HCT116 (cell line): ENCODE measurements around the gene LRRC71. TPM values are rescaled to one million over a fixed set of nuclear protein-coding genes. Genes with fewer than 3 reads are reported as not detected.
"Not testable (repeated sequence)": the region's sequence is repeated elsewhere in the genome, so short reads cannot be mapped to it uniquely, and the experiment has no call there.

Experiments used
- ATAC-seq: fragments of 200-7000 bp; cut with Tn5 transposase; 2 replicates; pipeline ENCODE4 v1.9.1; 2020; ENCODE audit warnings: mild to moderate bottlenecking, moderate library complexity
- BruUV-seq: library from RNA; stranded (reverse); fragments of 400-500 nt; replicated peaks from 2 replicates; lab custom pipeline; 2021; lab: Mats Ljungman, UMichigan
- CTCF ChIA-PET: fragments of 300-600 bp; sonication (Branson Sonifier 250); formaldehyde crosslinking; loops from one replicate; lab custom pipeline; 2021; ENCODE audit warnings: antibody characterized with exemption; lab: Charles Lee
- POLR2A ChIA-PET: fragments of 300-600, 350-600 bp; sonication (Branson Sonifier 250); formaldehyde crosslinking; loops from one replicate; lab custom pipeline; 2021; ENCODE audit warnings: antibody characterized with exemption; lab: Charles Lee
- RAD21 ChIA-PET, 2 experiments: fragments of 300-600 bp; sonication (Branson Sonifier 250); formaldehyde crosslinking; loops; one replicate each; lab custom pipeline; 2023; ENCODE audit warnings: low total read pairs in 2 of 2; ENCODE audit not compliant: uncharacterized antibody in 2 of 2, unreplicated experiment in 2 of 2, low non-redundant PET in 1 of 2; lab: Charles Lee
- DNase-seq: peaks from one replicate; pipeline ENCODE4 v3.0.0-alpha.2; 2010; ENCODE audit warnings: low read depth, low spot score
- H2AFZ ChIP-seq: fragments of 200-600 bp; shearing (Covaris generic), sonication (generic); 2 replicates; pipeline ENCODE4 v1.6.1; 2017; ENCODE audit warnings: low read depth, mixed run types, mixed read lengths, antibody characterized with exemption, low read length; ENCODE audit not compliant: poor library complexity, severe bottlenecking
- H3K27ac ChIP-seq: 2 replicates; pipeline ENCODE4 v1.5.1; 2012; ENCODE audit warnings: low read depth, low read length
- H3K27me3 ChIP-seq: fragments of 200-600 bp; sonication (generic); 2 replicates; pipeline ENCODE4 v1.6.1; 2016; ENCODE audit warnings: mixed run types, low read length, mixed read lengths; ENCODE audit not compliant: insufficient read depth
- H3K36me3 ChIP-seq, 2 experiments: fragments of 200-500 bp in 1 of 2; fragments of 200-600 bp in 1 of 2; sonication (Bioruptor generic) in 1 of 2; sonication (generic) in 1 of 2; 2 replicates each; pipeline versions ENCODE4 v1.5.1 to v1.6.1; 2014 to 2016; ENCODE audit warnings: low read length in 2 of 2, inconsistent platforms in 1 of 2, mixed read lengths in 1 of 2, mixed run types in 1 of 2; ENCODE audit not compliant: insufficient read depth in 2 of 2, control insufficient read depth in 1 of 2
- H3K4me1 ChIP-seq, 2 experiments: fragments of 200-600 bp in 1 of 2; sonication (generic) in 1 of 2; 2 replicates each; pipeline versions ENCODE4 v1.5.1 to v1.6.1; 2012 to 2017; ENCODE audit warnings: low read length in 2 of 2, inconsistent platforms in 1 of 2, mild to moderate bottlenecking in 1 of 2, mixed read lengths in 1 of 2, mixed run types in 1 of 2, moderate library complexity in 1 of 2; ENCODE audit not compliant: insufficient read depth in 2 of 2, control insufficient read depth in 1 of 2
- H3K4me2 ChIP-seq: fragments of 200-600 bp; sonication (generic); 2 replicates; pipeline ENCODE4 v1.6.1; 2017; ENCODE audit warnings: mixed run types, low read length, mixed read lengths
- H3K4me3 ChIP-seq, 2 experiments: fragments of 200-600 bp in 1 of 2; sonication (generic) in 1 of 2; replicated peaks in 1 of 2; 2 replicates each; pipeline ENCODE4 v1.5.1; 2011 to 2016; ENCODE audit warnings: low read length in 2 of 2, control low read depth in 1 of 2, low read depth in 1 of 2, mild to moderate bottlenecking in 1 of 2, mixed read lengths in 1 of 2, mixed run types in 1 of 2
- H3K79me2 ChIP-seq: fragments of 200-600 bp; sonication (generic); 2 replicates; pipeline ENCODE4 v1.6.1; 2017; ENCODE audit warnings: mild to moderate bottlenecking, mixed run types, low read length, moderate library complexity, mixed read lengths; ENCODE audit not compliant: insufficient read depth
- H3K9ac ChIP-seq: fragments of 200-600 bp; sonication (generic); 2 replicates; pipeline ENCODE4 v1.6.1; 2016; ENCODE audit warnings: low read length, mixed read lengths
- H3K9me2 ChIP-seq: fragments of 200-600 bp; sonication (generic), shearing (Covaris generic); 2 replicates; pipeline ENCODE4 v1.6.1; 2017; ENCODE audit warnings: mixed run types, mild to moderate bottlenecking, moderate library complexity; ENCODE audit not compliant: insufficient read depth
- H3K9me3 ChIP-seq, 2 experiments: fragments of 200-500 bp in 1 of 2; fragments of 200-600 bp in 1 of 2; sonication (Bioruptor generic) in 1 of 2; sonication (generic) in 1 of 2; 2 replicates each; pipeline ENCODE4 v1.6.1; 2014 to 2017; ENCODE audit warnings: low read length in 2 of 2, mixed read lengths in 2 of 2, inconsistent platforms in 1 of 2, low read depth in 1 of 2, mild to moderate bottlenecking in 1 of 2, mixed run types in 1 of 2, moderate library complexity in 1 of 2; ENCODE audit not compliant: control insufficient read depth in 1 of 2, insufficient read depth in 1 of 2
- H4K20me1 ChIP-seq: fragments of 200-600 bp; sonication (generic), shearing (Covaris generic); 2 replicates; pipeline ENCODE4 v1.6.1; 2017; ENCODE audit warnings: mixed run types, mild to moderate bottlenecking, moderate library complexity; ENCODE audit not compliant: insufficient read depth
- CBX3 ChIP-seq: IDR thresholded peaks from 2 replicates; pipeline ENCODE4 v1.6.1; 2012; ENCODE audit warnings: low read depth
- ELF1 ChIP-seq: IDR thresholded peaks from 2 replicates; pipeline ENCODE4 v1.6.1; 2012; ENCODE audit warnings: low read depth, borderline replicate concordance
- EZH2phosphoT487 ChIP-seq: fragments of 200-600 bp; IDR thresholded peaks from 2 replicates; pipeline ENCODE4 v1.6.1; 2018; ENCODE audit warnings: antibody characterized with exemption, borderline replicate concordance
- FOSL1 ChIP-seq: IDR thresholded peaks from 2 replicates; pipeline ENCODE4 v1.6.1; 2012; ENCODE audit warnings: low read depth
- MAX ChIP-seq: IDR thresholded peaks from 2 replicates; pipeline ENCODE4 v1.6.1; 2012
- POLR2AphosphoS5 ChIP-seq: IDR thresholded peaks from 2 replicates; pipeline ENCODE4 v1.6.1; 2011; ENCODE audit warnings: mild to moderate bottlenecking, low read depth, low read length, moderate library complexity
- TCF7L2 ChIP-seq: IDR thresholded peaks from 2 replicates; pipeline ENCODE4 v1.7.0; 2011; ENCODE audit warnings: borderline replicate concordance, inconsistent platforms; ENCODE audit not compliant: insufficient read depth, insufficient read length; ENCODE audit errors: extremely low read depth
- intact Hi-C: fragments of 100-400 bp; cut with micrococcal nuclease; formaldehyde crosslinking; loops from 2 replicates; pipeline ENCODE4 v1.10.0; 2022
- total RNA-seq: library from RNA; stranded (reverse); gene quantifications from one replicate; pipeline ENCODE4 v1.2.1, GENCODE V29; 2021; ENCODE audit not compliant: unreplicated experiment

Gene LRRC71
- total RNA-seq, 1 experiment from 2014 or later: not detected

DNA sequence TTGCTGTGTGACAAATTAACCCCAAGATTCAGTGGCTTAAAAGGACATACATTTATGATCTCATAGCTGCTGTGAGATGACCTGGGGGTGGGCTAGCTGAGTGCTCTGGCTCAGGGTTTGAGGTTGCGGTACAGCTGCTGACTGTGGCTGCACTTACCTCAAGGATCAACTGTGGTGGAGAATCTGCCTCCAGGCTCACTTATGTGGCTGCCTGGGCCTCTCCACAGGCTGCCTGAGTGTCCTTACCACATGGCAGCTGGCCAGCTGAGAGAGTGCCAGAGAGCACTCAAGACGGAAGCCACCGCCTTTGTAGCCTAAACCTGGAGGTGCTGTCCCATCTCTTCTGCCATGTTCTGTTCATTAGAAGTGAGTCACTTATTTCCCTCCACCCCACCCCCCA lies 5.7 kb downstream of the LRRC71 start:
- Histone ChIP-seq H3K79me2 (no peaks in the 10 kb centered on the region), H3K4me3 (peak overlapping the region in 1 of 2 experiments; percentile 27; a peak in 2 of 4 replicates), H3K9me2 (no peaks in the 10 kb centered on the region), H3K4me2 (peak overlapping the region; percentile 93), H3K27me3 (peaks cover 16% of the 10 kb centered on the region; the same call in 1 of the 2 replicates), H2AFZ (no peak overlapping the region), H3K27ac (no peak overlapping the region)
- BruUV-seq: no TSS peak
- DNase-seq: peak; percentile 86
- RAD21 ChIA-PET: interaction anchor here (0.6 to 1.1 kb wide), 3 partner anchors 33 to 236 kb away, joined by 3 to 4 read pairs (median 3); no protein-coding TSS in a partner anchor
- intact Hi-C loops: loop anchor here (5.0 to 10.0 kb wide), 3 partner anchors 129 to 301 kb away; no protein-coding TSS in a partner anchor
- TF ChIP-seq EZH2phosphoT487 (no peak), MAX (peak; percentile 50; the same call in 1 of the 2 replicates), POLR2AphosphoS5 (peak; percentile 60), TCF7L2 (peak; percentile 86), CBX3 (no peak), ELF1 (no peak)
- TF ChIP-seq, all 23 proteins: peak for 3
- Histone ChIP-seq H3K4me1 (peaks cover 20 to 31% of the 10 kb centered on the region in 2 experiments), H3K36me3 (no peaks in the 10 kb centered on the region), H4K20me1 (no peaks in the 10 kb centered on the region), H3K9me3 (no peaks in the 10 kb centered on the region), H3K9ac (peak overlapping the region; percentile 33; the same call in 1 of the 2 replicates)
- peak; percentile 50 for ATAC-seq
- ChIA-PET CTCF (interaction anchor here (0.9 to 4.0 kb wide), 6 partner anchors 30 to 231 kb away, joined by 3 to 62 read pairs (median 4); partner anchors contain the start of genes INSRR, NTRK1 and PEAR1), POLR2A (interaction anchor here (0.6 kb wide), 1 partner anchor 60 kb away, joined by 3 read pairs; no protein-coding TSS in a partner anchor)

GRCh38 chr1:156926695-156927094 lies 6.3 kb downstream of the LRRC71 start:
- peaks cover 20 to 31% of the 10 kb centered on the region in 2 experiments for H3K4me1 ChIP-seq
- TF ChIP-seq FOSL1 (peak; percentile 34), CBX3 (0 out of 2 replicates have a peak, but pooled peaks have one; percentile 4)
- ChIA-PET POLR2A (interaction anchor here (0.6 kb wide), 1 partner anchor 59 kb away, joined by 3 read pairs; no protein-coding TSS in a partner anchor), CTCF (interaction anchor here (0.9 to 4.0 kb wide), 7 partner anchors 30 to 238 kb away, joined by 3 to 62 read pairs (median 4); partner anchors contain the start of genes INSRR, NTRK1 and PEAR1), RAD21 (interaction anchor here in 1 of 2 experiments (1.1 kb wide), 1 partner anchor 237 kb away, joined by 3 read pairs; no protein-coding TSS in a partner anchor)
- H3K9me2 ChIP-seq, H2AFZ ChIP-seq, BruUV-seq, H4K20me1 ChIP-seq, DNase-seq, ATAC-seq, H3K79me2 ChIP-seq, H3K9ac ChIP-seq, H3K9me3 ChIP-seq, H3K36me3 ChIP-seq, H3K27ac ChIP-seq: not testable (repeated sequence)
- intact Hi-C loops: loop anchor here (1.0 to 10.0 kb wide), 4 partner anchors 34 to 302 kb away; no protein-coding TSS in a partner anchor
- peaks cover 11% of the 10 kb centered on the region; the same call in 1 of the 2 replicates for H3K27me3 ChIP-seq
- H3K4me2 ChIP-seq: peak overlapping the region; percentile 93
- H3K4me3 ChIP-seq: 0 out of 4 replicates have a peak overlapping the region, but pooled peaks of 1 of the 2 experiments have one; percentile 59
